Spleen (tissue), 11 donors: ENCODE results near the gene SOD1. TPM values are rescaled to one million over a fixed set of nuclear protein-coding genes. Genes with fewer than 3 reads are reported as not detected.
"Not testable (repeated sequence)": the region's sequence is repeated elsewhere in the genome, so short reads cannot be mapped to it uniquely, and the experiment has no call there.

Source experiments
- DNase-seq: peaks from one replicate; pipeline ENCODE4 v3.0.0-alpha.2; 2020
- H3K27ac ChIP-seq, 8 donors: fragments of 200-600 bp; sonication (generic) in 7 of 8; 1 replicate in 4 of 8; 2 replicates in 4 of 8; pipeline versions ENCODE4 v1.5.0 to v1.8.0; 2016 to 2021; ENCODE audit warnings: inconsistent platforms in 4 of 8, mild to moderate bottlenecking in 4 of 8, moderate library complexity in 1 of 8
- H3K27me3 ChIP-seq, 7 donors: fragments of 200-600 bp; sonication (generic) in 6 of 7; replicated peaks in 1 of 7; 1 replicate in 4 of 7; 2 replicates in 3 of 7; pipeline versions ENCODE4 v1.5.0 to v1.8.0; 2016 to 2021; ENCODE audit warnings: inconsistent platforms in 3 of 7, mild to moderate bottlenecking in 1 of 7
- H3K36me3 ChIP-seq, 6 donors: fragments of 200-600 bp; sonication (generic) in 5 of 6; 1 replicate in 4 of 6; 2 replicates in 2 of 6; pipeline versions ENCODE4 v1.5.0 to v1.8.0; 2016 to 2021; ENCODE audit warnings: inconsistent platforms in 2 of 6
- H3K4me1 ChIP-seq, 6 donors: fragments of 200-600 bp; sonication (generic) in 5 of 6; 1 replicate in 3 of 6; 2 replicates in 3 of 6; pipeline versions ENCODE4 v1.5.0 to v1.8.0; 2016 to 2021; ENCODE audit warnings: inconsistent platforms in 3 of 6
- H3K4me3 ChIP-seq, 8 donors: fragments of 200-600 bp; sonication (generic) in 7 of 8; 1 replicate in 4 of 8; 2 replicates in 4 of 8; pipeline versions ENCODE4 v1.5.0 to v1.8.0; 2016 to 2021; ENCODE audit warnings: inconsistent platforms in 4 of 8, mild to moderate bottlenecking in 4 of 8, moderate library complexity in 2 of 8
- H3K9me3 ChIP-seq, 8 donors: fragments of 200-600 bp; sonication (generic) in 7 of 8; 1 replicate in 4 of 8; 2 replicates in 4 of 8; pipeline versions ENCODE4 v1.5.0 to v1.8.0; 2016 to 2021; ENCODE audit warnings: inconsistent platforms in 4 of 8
- POLR2A ChIP-seq, 3 donors: fragments of 450-650 bp; IDR thresholded peaks; one replicate each; pipeline ENCODE4 v1.5.1; 2017; ENCODE audit warnings: antibody characterized with exemption in 3 of 3, mild to moderate bottlenecking in 1 of 3
- POLR2AphosphoS5 ChIP-seq, 3 donors: sonication (generic); formaldehyde crosslinking; IDR thresholded peaks; one replicate each; pipeline ENCODE4 v1.5.1; 2017; ENCODE audit warnings: antibody characterized with exemption in 3 of 3
- WGBS, 5 donors: extraction: QIAGEN DNeasy Blood & Tissue Kit in 3 of 5; methylation state at CpG; one replicate each; pipeline versions ENCODE4 v1.1.5 to v1.1.7; 2013 to 2018; 5-methylcytosine and 5-hydroxymethylcytosine counted together
- intact Hi-C: fragments of 100-400 bp; cut with DNase I; formaldehyde crosslinking; loops from one replicate; pipeline ENCODE4 v1.15.0; 2023; ENCODE audit warnings: low total_unique reads
- polyA plus RNA-seq, 3 donors: library from polyadenylated mRNA; stranded (reverse); fragments of 200-250 nt; gene quantifications; one replicate each; pipeline ENCODE4 v1.2.1, GENCODE V29; 2013
- total RNA-seq, 7 donors: library from RNA; depleted of rRNA in 3 of 7; stranded (reverse); fragments of >200 nt in 3 of 7; fragmentation: NEBNext Ultra II Directional in 4 of 7; extraction: Animal tissue kit (Norgen Biotek cat#: 25700) in 4 of 7; gene quantifications; one replicate each; pipeline versions ENCODE4 v1.1.0 to v1.2.1, GENCODE V29; 2016 to 2021
- TF ChIP-seq, protein P1 (sequence below), 11 experiments: fragments of 200-600 bp in 7 of 11; fragments of 450-650 bp in 4 of 11; sonication (generic) in 4 of 11; IDR thresholded peaks in 8 of 11; conservative IDR thresholded peaks in 3 of 11; 1 replicate in 7 of 11; 2 replicates in 4 of 11; pipeline versions ENCODE4 v1.4.0 to v1.8.0; 2016 to 2021; ENCODE audit warnings: antibody characterized with exemption in 11 of 11, inconsistent platforms in 4 of 11, mild to moderate bottlenecking in 1 of 11
- donor health status: healthy with polysubstance abuse.
- donor health status: DM: no; HTN: no; CAD: no; lungs with moderate emphysema.
- donor health status: DM: no; HTN: no; CAD: no.
- donor health status: Bipolar disorder and iron deficiency.
- donor health status: healthy.
- donor health status: DM: no; HTN: no; CAD: no.
- donor health status: DM: yes; HTN: yes; CAD: no.

Gene SOD1
- total and polyA plus RNA-seq, 10 donors = 81.9 to 255 (median 128) TPM

DNA sequence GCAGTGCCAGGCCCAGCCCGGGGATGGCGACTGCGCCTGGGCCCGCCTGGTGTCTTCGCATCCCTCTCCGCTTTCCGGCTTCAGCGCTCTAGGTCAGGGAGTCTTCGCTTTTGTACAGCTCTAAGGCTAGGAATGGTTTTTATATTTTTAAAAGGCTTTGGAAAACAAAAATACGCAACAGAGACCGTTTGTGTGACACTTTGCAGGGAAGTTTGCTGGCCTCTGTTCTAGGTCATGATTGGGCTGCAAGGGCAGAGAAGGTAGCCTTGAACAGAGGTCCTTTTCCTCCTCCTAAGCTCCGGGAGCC lies 719 bp downstream of the SOD1 start:
- TF ChIP-seq POLR2A (IDR thresholded peaks at IDR 0.05) (no peak), POLR2AphosphoS5 (IDR thresholded peaks at IDR 0.05) (no peak)
- TF ChIP-seq, protein P1, sequence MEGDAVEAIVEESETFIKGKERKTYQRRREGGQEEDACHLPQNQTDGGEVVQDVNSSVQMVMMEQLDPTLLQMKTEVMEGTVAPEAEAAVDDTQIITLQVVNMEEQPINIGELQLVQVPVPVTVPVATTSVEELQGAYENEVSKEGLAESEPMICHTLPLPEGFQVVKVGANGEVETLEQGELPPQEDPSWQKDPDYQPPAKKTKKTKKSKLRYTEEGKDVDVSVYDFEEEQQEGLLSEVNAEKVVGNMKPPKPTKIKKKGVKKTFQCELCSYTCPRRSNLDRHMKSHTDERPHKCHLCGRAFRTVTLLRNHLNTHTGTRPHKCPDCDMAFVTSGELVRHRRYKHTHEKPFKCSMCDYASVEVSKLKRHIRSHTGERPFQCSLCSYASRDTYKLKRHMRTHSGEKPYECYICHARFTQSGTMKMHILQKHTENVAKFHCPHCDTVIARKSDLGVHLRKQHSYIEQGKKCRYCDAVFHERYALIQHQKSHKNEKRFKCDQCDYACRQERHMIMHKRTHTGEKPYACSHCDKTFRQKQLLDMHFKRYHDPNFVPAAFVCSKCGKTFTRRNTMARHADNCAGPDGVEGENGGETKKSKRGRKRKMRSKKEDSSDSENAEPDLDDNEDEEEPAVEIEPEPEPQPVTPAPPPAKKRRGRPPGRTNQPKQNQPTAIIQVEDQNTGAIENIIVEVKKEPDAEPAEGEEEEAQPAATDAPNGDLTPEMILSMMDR (IDR thresholded peaks at IDR 0.05 in 8 of 11, conservative IDR thresholded peaks at IDR 0.05 in 3 of 11) = no peak
- 0% methylated on average over 10 to 12 of the region's 12 CpGs for WGBS, 5 donors
- peak overlapping the region; percentile 87 to 93 (median 90) for H3K27ac ChIP-seq

DNA sequence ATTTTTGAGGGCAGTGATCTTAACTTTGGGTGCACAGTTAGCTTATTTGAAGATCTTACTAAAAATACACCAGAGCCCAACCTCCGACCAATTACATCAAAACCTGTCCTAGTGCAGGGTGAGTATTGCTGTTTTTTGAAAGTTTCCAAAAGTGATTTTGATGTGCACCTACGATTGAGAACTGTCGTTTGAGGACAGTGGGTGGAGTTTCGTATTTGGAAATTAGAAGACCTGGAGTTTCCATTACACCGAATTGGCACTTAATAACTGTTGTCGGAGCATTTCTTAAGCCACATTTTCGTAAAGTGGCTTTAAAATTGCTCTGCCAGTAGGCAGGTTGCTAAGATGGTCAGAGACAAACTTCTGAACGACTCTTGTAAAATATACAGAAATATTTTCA lies 1.1 kb downstream of the SOD1 start:
- intact Hi-C loops = loop anchor here (10.0 kb wide), 1 partner anchor 64 kb away; no protein-coding TSS in a partner anchor
- WGBS, 5 donors = 34 to 46% (median 38%) methylated on average over 8 of the region's 8 CpGs
- TF ChIP-seq POLR2A (IDR thresholded peaks at IDR 0.05) (no peak), POLR2AphosphoS5 (IDR thresholded peaks at IDR 0.05) (no peak)
- TF ChIP-seq, protein P1 (IDR thresholded peaks at IDR 0.05 in 8 of 11, conservative IDR thresholded peaks at IDR 0.05 in 3 of 11) = no peak
- Histone ChIP-seq H3K4me3 (peak overlapping the region; percentile 61 to 95 (median 82)), H3K27ac (peak overlapping the region in 7 of 8 donors; percentile 87 to 93 (median 91)), H3K4me1 (peaks cover 18 to 75% (median 55%) of the 10 kb centered on the region in 6 donors), H3K36me3 (peaks cover 0 to 33% (median 3%) of the 10 kb centered on the region in 6 donors), H3K9me3 (no peaks in the 10 kb centered on the region), H3K27me3 (no peaks in the 10 kb centered on the region)
- DNase-seq = no peak

More for the DNA sequence above, 719 bp downstream of the SOD1 start:
- H3K9me3 ChIP-seq = no peaks in the 10 kb centered on the region
- peak overlapping the region; percentile 61 to 95 (median 82) for H3K4me3 ChIP-seq
- no peak for DNase-seq
- no peaks in the 10 kb centered on the region for H3K27me3 ChIP-seq
- intact Hi-C loops = loop anchor here (10.0 kb wide), 1 partner anchor 65 kb away; no protein-coding TSS in a partner anchor
- peaks cover 18 to 75% (median 53%) of the 10 kb centered on the region in 6 donors for H3K4me1 ChIP-seq
- H3K36me3 ChIP-seq = peaks cover 0 to 29% (median 3%) of the 10 kb centered on the region in 6 donors

DNA sequence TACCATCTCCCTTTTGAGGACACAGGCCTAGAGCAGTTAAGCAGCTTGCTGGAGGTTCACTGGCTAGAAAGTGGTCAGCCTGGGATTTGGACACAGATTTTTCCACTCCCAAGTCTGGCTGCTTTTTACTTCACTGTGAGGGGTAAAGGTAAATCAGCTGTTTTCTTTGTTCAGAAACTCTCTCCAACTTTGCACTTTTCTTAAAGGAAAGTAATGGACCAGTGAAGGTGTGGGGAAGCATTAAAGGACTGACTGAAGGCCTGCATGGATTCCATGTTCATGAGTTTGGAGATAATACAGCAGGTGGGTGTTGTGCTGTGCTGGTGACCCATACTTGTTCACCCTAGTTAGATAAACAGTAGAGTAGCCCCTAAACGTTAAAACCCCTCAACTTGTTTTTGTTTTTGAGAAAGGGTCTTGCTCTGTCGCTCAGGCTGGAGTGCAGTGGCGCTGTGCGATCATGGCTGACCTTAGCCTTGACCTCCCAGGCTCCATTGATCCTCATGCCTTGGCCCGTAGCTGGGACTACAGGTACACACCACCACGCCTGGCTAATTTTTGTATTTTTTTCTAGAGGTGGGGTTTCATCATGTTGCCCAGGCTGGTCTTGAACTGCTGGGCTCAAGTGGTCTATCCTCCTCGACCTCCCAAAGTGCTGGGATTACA lies 4.2 kb downstream of the SOD1 start:
- Histone ChIP-seq H3K9me3 (no peaks in the 10 kb centered on the region), H3K27me3 (no peaks in the 10 kb centered on the region), H3K4me3 (no peak overlapping the region), H3K4me1 (peaks cover 18 to 93% (median 75%) of the 10 kb centered on the region in 6 donors), H3K36me3 (peaks cover 0 to 62% (median 16%) of the 10 kb centered on the region in 6 donors), H3K27ac (no peak overlapping the region)
- TF ChIP-seq, protein P1 (IDR thresholded peaks at IDR 0.05 in 8 of 11, conservative IDR thresholded peaks at IDR 0.05 in 3 of 11) = no peak
- TF ChIP-seq POLR2A (IDR thresholded peaks at IDR 0.05) = no peak
- TF ChIP-seq POLR2AphosphoS5 (IDR thresholded peaks at IDR 0.05) = no peak
- intact Hi-C loops = loop anchor here (10.0 kb wide), 1 partner anchor 61 kb away; no protein-coding TSS in a partner anchor
- WGBS, 5 donors = 89 to 91% (median 91%) methylated on average over 7 of the region's 7 CpGs
- no peak for DNase-seq

- 47 to 72% (median 57%) methylated on average over 8 of the region's 8 CpGs for WGBS, 5 donors
- Histone ChIP-seq H3K9me3 (no peaks in the 10 kb centered on the region), H3K36me3 (peaks cover 0 to 78% (median 24%) of the 10 kb centered on the region in 6 donors), H3K4me3 (no peak overlapping the region), H3K4me1 (peaks cover 17 to 88% (median 71%) of the 10 kb centered on the region in 6 donors), H3K27ac (peak overlapping the region in 2 of 8 donors; percentile 15 to 40), H3K27me3 (no peaks in the 10 kb centered on the region)
- DNase-seq = no peak
- TF ChIP-seq, protein P1 (IDR thresholded peaks at IDR 0.05 in 8 of 11, conservative IDR thresholded peaks at IDR 0.05 in 3 of 11) = no peak
- TF ChIP-seq POLR2AphosphoS5 (IDR thresholded peaks at IDR 0.05) = peak in 1 of 3 donors; percentile 13
- TF ChIP-seq POLR2A (IDR thresholded peaks at IDR 0.05) = no peak
- intact Hi-C loops = loop anchor here (10.0 kb wide), 1 partner anchor 59 kb away; no protein-coding TSS in a partner anchor
Observed at GRCh38 chr21:31665397-31665796, 5.9 kb downstream of the SOD1 start.

DNA sequence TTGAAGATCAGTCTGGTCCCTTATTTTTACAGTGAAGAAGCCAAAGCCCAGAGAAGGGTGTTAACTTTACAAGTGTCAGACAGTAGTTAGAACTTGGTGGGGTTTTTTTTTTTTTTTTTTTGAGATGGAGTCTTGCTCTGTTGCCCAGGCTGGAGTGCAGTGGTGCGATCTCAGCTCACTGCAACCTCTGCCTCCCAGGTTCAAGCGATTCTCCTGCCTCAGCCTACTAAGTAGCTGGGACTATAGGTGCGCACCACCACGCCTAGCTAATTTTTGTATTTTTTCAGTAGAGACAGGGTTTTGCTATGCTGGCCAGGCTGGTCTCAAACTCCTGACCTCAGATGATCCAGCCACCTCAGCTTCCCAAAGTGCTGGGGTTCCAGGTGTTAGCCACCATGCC lies 6.4 kb downstream of the SOD1 start:
- 82 to 100% (median 96%) methylated on average over 4 of the region's 4 CpGs for WGBS, 5 donors
- H3K27me3 ChIP-seq, DNase-seq, H3K27ac ChIP-seq, H3K4me3 ChIP-seq, H3K9me3 ChIP-seq: not testable (repeated sequence)
- Histone ChIP-seq H3K36me3 (peaks cover 0 to 83% (median 26%) of the 10 kb centered on the region in 6 donors), H3K4me1 (peaks cover 12 to 84% (median 66%) of the 10 kb centered on the region in 6 donors)
- intact Hi-C loops = loop anchor here (10.0 kb wide), 1 partner anchor 59 kb away; no protein-coding TSS in a partner anchor
